Measurements from ENCODE around the gene UNG.
A peak's percentile ranks its signal among the peaks of the same experiment; 100 is the strongest.

Gene UNG

GRCh38 chr12:109089683-109090082 is 7.7 kb upstream of the UNG start:
- no peak for DNase-seq (ENCODE audit: low read depth)

- no peak for DNase-seq (ENCODE audit: low read depth)
Measured at GRCh38 chr12:109092497-109093021, 4.8 kb upstream of the UNG start.

GRCh38 chr12:109093022-109093918 is 4.1 kb upstream of the UNG start, which contains the start of gene ALKBH2:
Gene ALKBH2 (minus strand): TSS chr12:109093472. CDS start chr12:109092786, 686 bp downstream.
- peak; percentile 67 for DNase-seq (ENCODE audit: low read depth)

- no peak for DNase-seq (ENCODE audit: low read depth)
Measured at GRCh38 chr12:109097140-109097434, 310 bp upstream of the UNG start.

GRCh38 chr12:109098183-109098604 is 797 bp downstream of the UNG start:
- peak; percentile 36 for DNase-seq (ENCODE audit: low read depth)

GRCh38 chr12:109098651-109099050 is 1.3 kb downstream of the UNG start:
- DNase-seq (ENCODE audit: low read depth) = no peak

GRCh38 chr12:109099431-109100020 is 2.1 kb downstream of the UNG start:
- no peak for DNase-seq (ENCODE audit: low read depth)

GRCh38 chr12:109100741-109101140 is 3.3 kb downstream of the UNG start:
- no peak for DNase-seq (ENCODE audit: low read depth)

- DNase-seq (ENCODE audit: low read depth) = no peak
Measured at GRCh38 chr12:109102491-109102890, 5.1 kb downstream of the UNG start.

GRCh38 chr12:109105176-109105575 is 7.8 kb downstream of the UNG start:
- DNase-seq (ENCODE audit: low read depth) = no peak

GRCh38 chr12:109109746-109110350 is 12.5 kb downstream of the UNG start:
- DNase-seq (ENCODE audit: low read depth) = no peak

- DNase-seq (ENCODE audit: low read depth) = no peak
Measured at GRCh38 chr12:109110988-109111495, 13.6 kb downstream of the UNG start.

- DNase-seq (ENCODE audit: low read depth) = no peak
Measured at GRCh38 chr12:109112720-109113465, 15.5 kb downstream of the UNG start.

- no peak for DNase-seq (ENCODE audit: low read depth)
Measured at GRCh38 chr12:109113661-109114321, 16.4 kb downstream of the UNG start.

GRCh38 chr12:109114644-109115043 is 17.2 kb downstream of the UNG start:
- no peak for DNase-seq (ENCODE audit: low read depth)

- no peak for DNase-seq (ENCODE audit: low read depth)
Measured at GRCh38 chr12:109115404-109115757, 18.0 kb downstream of the UNG start.

- DNase-seq (ENCODE audit: low read depth) = no peak
Measured at GRCh38 chr12:109115758-109116610, 18.6 kb downstream of the UNG start, which contains the start of gene ACACB. Gene ACACB (plus strand): TSS chr12:109116587. CDS start chr12:109139406, 22,819 bp downstream.

- DNase-seq (ENCODE audit: low read depth) = no peak
Measured at GRCh38 chr12:109116611-109116949, 19.2 kb downstream of the UNG start.

- DNase-seq (ENCODE audit: low read depth) = no peak
Measured at GRCh38 chr12:109120095-109120494, 22.7 kb downstream of the UNG start.

- DNase-seq (ENCODE audit: low read depth) = no peak
Measured at GRCh38 chr12:109120557-109120956, 23.2 kb downstream of the UNG start.

Measured in HS-27A (cell line).